CD14-positive monocyte (primary cell): Measurements from ENCODE around the gene RERE. TPM values are rescaled to one million over a fixed set of nuclear protein-coding genes. Genes with fewer than 3 reads are reported as not detected.

Experiments
- DNase-seq, 3 donors: peaks; one replicate each; pipeline ENCODE4 v3.0.0-alpha.2; 2011 to 2022
- H2AFZ ChIP-seq: 2 replicates; pipeline ENCODE4 v1.6.0; 2012; ENCODE audit warnings: mild to moderate bottlenecking, low read depth, low read length, inconsistent platforms; ENCODE audit not compliant: insufficient read depth, poor library complexity, severe bottlenecking
- H3K27ac ChIP-seq, 2 donors: 1 replicate in 1 of 2; 2 replicates in 1 of 2; pipeline ENCODE4 v1.5.1; 2012 to 2013; ENCODE audit warnings: low read length in 2 of 2, control low read depth in 1 of 2, inconsistent platforms in 1 of 2, low read depth in 1 of 2, mild to moderate bottlenecking in 1 of 2
- H3K27me3 ChIP-seq, 2 donors: one replicate each; pipeline versions ENCODE4 v1.6.0 to v1.6.1; 2011 to 2013; ENCODE audit warnings: low read length in 2 of 2; ENCODE audit not compliant: control insufficient read depth in 2 of 2, insufficient read depth in 2 of 2
- H3K36me3 ChIP-seq, 2 donors: replicated peaks in 1 of 2; 1 replicate in 1 of 2; 2 replicates in 1 of 2; pipeline versions ENCODE4 v1.5.1 to v1.6.1; 2012 to 2013; ENCODE audit warnings: low read length in 2 of 2, control low read depth in 1 of 2, inconsistent platforms in 1 of 2, mild to moderate bottlenecking in 1 of 2; ENCODE audit not compliant: insufficient read depth in 2 of 2, control insufficient read depth in 1 of 2
- H3K4me1 ChIP-seq, 2 donors: 1 replicate in 1 of 2; 2 replicates in 1 of 2; pipeline versions ENCODE4 v1.5.1 to v1.6.1; 2012 to 2013; ENCODE audit warnings: low read length in 2 of 2, control low read depth in 1 of 2, inconsistent platforms in 1 of 2, mild to moderate bottlenecking in 1 of 2, moderate library complexity in 1 of 2; ENCODE audit not compliant: insufficient read depth in 2 of 2, control insufficient read depth in 1 of 2
- H3K4me2 ChIP-seq: replicated peaks from 2 replicates; pipeline ENCODE3; 2012; ENCODE audit warnings: low read length, moderate library complexity, mild to moderate bottlenecking; ENCODE audit not compliant: poor library complexity, severe bottlenecking; ENCODE audit errors: extremely low read depth
- H3K4me3 ChIP-seq, 3 experiments: fragments of 200-600 bp in 1 of 3; sonication (generic) in 1 of 3; replicated peaks in 1 of 3; 1 replicate in 2 of 3; 2 replicates in 1 of 3; pipeline ENCODE4 v1.5.1; 2011 to 2013; ENCODE audit warnings: low read length in 3 of 3, mild to moderate bottlenecking in 3 of 3, control low read depth in 2 of 3, low read depth in 2 of 3, inconsistent platforms in 1 of 3, moderate library complexity in 1 of 3
- H3K79me2 ChIP-seq: 2 replicates; pipeline ENCODE4 v1.6.0; 2012; ENCODE audit warnings: mild to moderate bottlenecking, control low read depth, inconsistent platforms, low read length, moderate library complexity; ENCODE audit not compliant: insufficient read depth
- H3K9ac ChIP-seq: 2 replicates; pipeline ENCODE4 v1.6.0; 2017; ENCODE audit warnings: low read length, mild to moderate bottlenecking; ENCODE audit not compliant: insufficient read depth, poor library complexity, severe bottlenecking
- H3K9me3 ChIP-seq, 2 donors: replicated peaks in 1 of 2; 1 replicate in 1 of 2; 2 replicates in 1 of 2; pipeline versions ENCODE4 v1.5.1 to v1.6.1; 2012 to 2013; ENCODE audit warnings: low read length in 2 of 2, control low read depth in 1 of 2; ENCODE audit not compliant: control insufficient read depth in 1 of 2, insufficient read depth in 1 of 2
- H4K20me1 ChIP-seq: 2 replicates; pipeline ENCODE4 v1.6.0; 2012; ENCODE audit warnings: mild to moderate bottlenecking, low read length, control low read depth, moderate library complexity; ENCODE audit not compliant: insufficient read depth
- H3K27ac Mint-ChIP-seq, 7 donors: one replicate each; pipeline ENCODE4 v1.8.0; 2020; ENCODE audit warnings: mild to moderate bottlenecking in 7 of 7, mixed read lengths in 7 of 7, moderate library complexity in 6 of 7, inconsistent platforms in 2 of 7
- H3K27me3 Mint-ChIP-seq, 3 donors: one replicate each; pipeline ENCODE4 v1.8.0; 2021 to 2022; ENCODE audit warnings: low read depth in 3 of 3, mild to moderate bottlenecking in 3 of 3, mixed read lengths in 3 of 3, moderate library complexity in 3 of 3, inconsistent platforms in 1 of 3
- H3K36me3 Mint-ChIP-seq, 2 donors: one replicate each; pipeline ENCODE4 v1.8.0; 2020; ENCODE audit warnings: mixed read lengths in 2 of 2, inconsistent platforms in 1 of 2, mild to moderate bottlenecking in 1 of 2
- H3K4me1 Mint-ChIP-seq: one replicate; pipeline ENCODE4 v1.8.0; 2020; ENCODE audit warnings: mild to moderate bottlenecking, mixed read lengths
- H3K4me3 Mint-ChIP-seq, 2 donors: one replicate each; pipeline ENCODE4 v1.8.0; 2020; ENCODE audit warnings: mild to moderate bottlenecking in 2 of 2, mixed read lengths in 2 of 2, moderate library complexity in 1 of 2
- H3K9me3 Mint-ChIP-seq, 7 donors: one replicate each; pipeline ENCODE4 v1.8.0; 2020 to 2022; ENCODE audit warnings: mixed read lengths in 7 of 7, mild to moderate bottlenecking in 6 of 7, moderate library complexity in 6 of 7, inconsistent platforms in 2 of 7
- CTCF ChIP-seq: fragments of 200-600 bp; IDR thresholded peaks from one replicate; pipeline ENCODE4 v1.8.0; 2022; ENCODE audit warnings: antibody characterized with exemption, mild to moderate bottlenecking
- WGBS: methylation state at CpG from one replicate; pipeline ENCODE4 v1.1.5; 2013; ENCODE audit warnings: missing lambda C conversion rate; ENCODE audit not compliant: insufficient coverage; 5-methylcytosine and 5-hydroxymethylcytosine counted together
- intact Hi-C, 2 donors: fragments of 100-400 bp; cut with micrococcal nuclease; formaldehyde crosslinking; loops; one replicate each; pipeline versions ENCODE4 v1.15.0 to v1.15.1; 2023
- polyA plus RNA-seq, 3 donors: library from polyadenylated mRNA; depleted of rRNA in 1 of 3; unstranded in 2 of 3; stranded (reverse) in 1 of 3; fragments of 300-500 nt in 2 of 3; fragments of >200 nt in 1 of 3; fragmentation: Illumina TruSeq in 2 of 3; gene quantifications; 1 replicate in 2 of 3; 2 replicates in 1 of 3; pipeline ENCODE4 v1.2.3, GENCODE V29; 2012 to 2021

Gene RERE
- polyA plus RNA-seq, 3 donors = 1.2 to 19.4 (median 3.8) TPM

DNA sequence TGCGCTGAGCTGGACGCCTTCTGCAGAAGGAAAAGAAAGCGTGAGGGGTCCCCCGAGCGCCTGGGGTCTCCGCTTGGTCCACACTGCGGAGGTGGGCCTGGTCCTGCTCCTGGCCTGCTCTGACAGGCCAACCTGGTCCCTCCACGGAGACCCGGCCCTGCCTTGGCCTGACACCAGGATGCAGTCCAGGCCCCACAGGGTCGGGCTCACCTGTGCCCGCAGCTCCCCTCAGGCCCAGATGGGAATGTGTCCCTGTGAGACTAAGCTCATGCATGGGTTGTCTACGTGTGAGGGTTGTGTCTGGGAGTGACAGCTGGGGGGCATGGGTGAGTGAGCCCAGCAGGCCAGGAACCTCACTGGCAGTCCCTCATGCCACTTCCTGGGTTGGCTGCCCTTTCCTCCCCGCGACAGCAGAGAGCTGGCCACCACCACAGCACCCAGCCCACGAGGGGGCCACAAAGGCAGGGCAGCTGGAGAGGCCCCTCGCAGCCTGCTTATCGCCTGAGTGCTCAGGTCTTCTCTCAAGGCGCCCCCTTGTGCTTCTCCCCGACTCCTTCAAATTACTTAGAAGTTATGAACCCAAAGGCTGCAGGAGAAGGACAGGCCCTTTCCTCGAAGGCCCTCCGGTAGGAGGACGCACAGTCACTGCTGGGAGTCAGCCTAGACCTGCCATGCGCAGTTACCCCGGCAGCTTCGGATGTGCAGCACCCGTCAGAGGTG lies 458.4 kb downstream of the RERE start:
- H4K20me1 ChIP-seq = peaks cover 76% of the 10 kb centered on the region
- peaks cover 98% of the 10 kb centered on the region in 2 donors for H3K36me3 ChIP-seq
- no peak overlapping the region for H2AFZ ChIP-seq
- peaks cover 0 to 2% (median 2%) of the 10 kb centered on the region in 3 donors for H3K27me3 Mint-ChIP-seq
- DNase-seq = no peak
- peak overlapping the region in 1 of 7 donors; percentile 54 for H3K27ac Mint-ChIP-seq
- no peaks in the 10 kb centered on the region for H3K4me1 Mint-ChIP-seq
- H3K4me1 ChIP-seq = no peaks in the 10 kb centered on the region
- over 99% methylated on average over 22 of the region's 26 CpGs for WGBS
- H3K79me2 ChIP-seq = no peaks in the 10 kb centered on the region
- no peak for TF ChIP-seq CTCF
- intact Hi-C loops = no loop called here
- H3K4me3 ChIP-seq = no peak overlapping the region
- H3K36me3 Mint-ChIP-seq = peaks cover 79 to 92% of the 10 kb centered on the region in 2 donors
- no peak overlapping the region for H3K9ac ChIP-seq
- no peaks in the 10 kb centered on the region for H3K27me3 ChIP-seq
- peak overlapping the region in 1 of 2 donors; percentile 5 for H3K27ac ChIP-seq
- H3K4me3 Mint-ChIP-seq = no peak overlapping the region
- no peaks in the 10 kb centered on the region for H3K9me3 ChIP-seq
- peaks cover 0 to 1% (median 0%) of the 10 kb centered on the region in 7 donors for H3K9me3 Mint-ChIP-seq
- H3K4me2 ChIP-seq = no peak overlapping the region

DNA sequence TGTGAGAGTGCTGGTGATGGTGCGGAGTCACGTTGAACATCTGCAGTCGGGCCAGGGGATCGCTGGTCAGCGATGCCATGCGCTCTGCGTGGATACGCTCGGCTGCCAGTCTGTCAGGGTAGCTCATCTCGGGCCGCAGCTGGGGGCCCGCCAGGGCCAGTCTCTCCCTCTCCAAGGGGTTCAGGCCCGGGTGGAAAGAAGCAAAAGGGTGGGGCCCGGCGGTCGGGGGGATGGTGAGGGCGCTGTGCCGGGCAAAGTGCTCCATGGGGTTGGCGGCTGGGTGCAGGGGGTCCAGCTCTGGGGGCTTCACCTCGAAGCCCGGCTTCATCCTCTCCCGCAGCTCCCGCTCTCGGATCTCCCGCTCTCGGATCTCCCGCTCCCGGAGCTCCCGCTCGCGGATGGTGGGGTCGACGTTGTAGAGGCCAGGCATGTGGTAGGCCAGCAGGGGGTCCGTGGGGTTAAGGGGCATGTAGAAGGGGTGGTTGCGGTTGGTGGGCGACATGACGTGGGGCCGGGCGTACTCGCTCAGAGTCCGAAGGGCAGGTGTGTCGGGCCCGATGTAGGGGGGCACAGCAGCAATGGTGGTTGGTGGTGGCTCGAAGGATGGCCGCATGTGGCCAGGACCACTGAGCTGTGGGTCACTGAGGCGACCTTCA lies 459.1 kb downstream of the RERE start:
- H3K27ac Mint-ChIP-seq = peak overlapping the region in 2 of 7 donors; percentile 50 to 66
- intact Hi-C loops = no loop called here

More for the DNA sequence above, 459.1 kb downstream of the RERE start:
- Histone ChIP-seq H3K9me3 (no peaks in the 10 kb centered on the region), H4K20me1 (peaks cover 71% of the 10 kb centered on the region), H3K79me2 (no peaks in the 10 kb centered on the region), H3K27me3 (no peaks in the 10 kb centered on the region), H3K27ac (no peak overlapping the region), H3K4me1 (no peaks in the 10 kb centered on the region), H3K36me3 (peaks cover 98% of the 10 kb centered on the region in 2 donors), H3K4me3 (no peak overlapping the region), H2AFZ (no peak overlapping the region), H3K4me2 (no peak overlapping the region), H3K9ac (no peak overlapping the region)
- Mint-ChIP-seq H3K9me3 (peaks cover 0 to under 1% (median 0%) of the 10 kb centered on the region in 7 donors), H3K27me3 (peaks cover 0 to 2% (median 2%) of the 10 kb centered on the region in 3 donors), H3K4me1 (no peaks in the 10 kb centered on the region), H3K4me3 (no peak overlapping the region), H3K36me3 (peaks cover 78 to 92% of the 10 kb centered on the region in 2 donors)
- no peak for DNase-seq
- 97% methylated on average over 33 of the region's 46 CpGs for WGBS
- TF ChIP-seq CTCF = no peak
